Measurements from ENCODE around the gene CPHXL. TPM values are rescaled to one million over a fixed set of nuclear protein-coding genes. Genes with fewer than 3 reads are reported as not detected.

Gene CPHXL
- total RNA-seq, 1 donor from 2014 or later = not detected

DNA sequence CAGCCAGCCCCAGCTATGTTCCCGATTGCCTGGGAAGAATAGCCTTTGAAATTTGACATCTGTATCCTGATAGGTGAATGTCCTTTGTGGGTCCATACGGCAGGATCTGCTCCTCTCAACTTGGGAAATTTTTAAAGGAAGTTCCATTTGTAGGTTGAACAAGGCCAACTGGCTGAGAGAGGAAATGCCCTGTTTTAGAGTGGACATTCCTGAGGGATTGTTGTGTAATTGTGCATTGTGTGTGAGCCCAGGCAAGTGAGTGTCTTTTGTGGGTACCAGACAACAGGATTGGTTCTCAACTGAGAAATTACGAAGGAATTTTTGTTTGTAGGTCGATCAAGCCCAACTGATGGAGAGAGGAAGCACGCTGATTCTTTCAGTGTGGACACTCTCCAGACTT lies 46.9 kb downstream of the CPHXL start:
- no peak overlapping the region for H3K27ac Mint-ChIP-seq
- intact Hi-C loops (cut with micrococcal nuclease) = no loop called here
- H3K36me3 Mint-ChIP-seq (ENCODE audit: low read depth) = no peaks in the 10 kb centered on the region
- no peak for DNase-seq
- no peaks in the 10 kb centered on the region for H3K27me3 Mint-ChIP-seq
- no peaks in the 10 kb centered on the region for H3K4me1 Mint-ChIP-seq
- no peak overlapping the region for H3K4me3 Mint-ChIP-seq
- H3K9me3 Mint-ChIP-seq = peaks cover 4% of the 10 kb centered on the region

DNA sequence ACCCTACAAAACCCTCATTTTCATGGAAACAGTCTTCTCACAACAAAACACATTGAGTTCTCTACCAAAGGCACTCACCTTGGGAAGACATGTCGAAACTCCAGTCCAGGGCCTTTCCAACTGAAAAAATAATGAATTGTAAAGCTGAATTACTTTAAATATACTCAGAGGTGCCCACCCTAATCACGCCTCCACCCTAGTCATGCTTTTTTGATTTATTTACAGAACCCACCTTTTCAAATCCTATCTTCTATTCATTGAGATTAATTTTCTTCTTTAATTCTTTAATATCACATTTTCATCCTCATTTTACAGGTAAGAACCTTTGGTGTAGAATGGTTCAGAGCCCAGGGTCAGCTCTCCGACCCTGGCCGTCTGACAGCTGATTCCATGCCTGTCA lies 49.4 kb downstream of the CPHXL start, which contains the start of gene CPHXL2:
Gene CPHXL2 (minus strand): TSS at position 101 of the 400 bp plus-strand sequence. CDS start 10 bp downstream, at position 91.
- DNase-seq = no peak
- Mint-ChIP-seq H3K4me1 (no peaks in the 10 kb centered on the region), H3K4me3 (no peak within 1 kb of the TSS), H3K27me3 (no peaks in the 10 kb centered on the region), H3K36me3 (ENCODE audit: low read depth) (no peaks in the 10 kb centered on the region), H3K27ac (no peak within 1 kb of the TSS), H3K9me3 (no peaks in the 10 kb centered on the region)
- intact Hi-C loops (cut with micrococcal nuclease) = no loop called here

DNA sequence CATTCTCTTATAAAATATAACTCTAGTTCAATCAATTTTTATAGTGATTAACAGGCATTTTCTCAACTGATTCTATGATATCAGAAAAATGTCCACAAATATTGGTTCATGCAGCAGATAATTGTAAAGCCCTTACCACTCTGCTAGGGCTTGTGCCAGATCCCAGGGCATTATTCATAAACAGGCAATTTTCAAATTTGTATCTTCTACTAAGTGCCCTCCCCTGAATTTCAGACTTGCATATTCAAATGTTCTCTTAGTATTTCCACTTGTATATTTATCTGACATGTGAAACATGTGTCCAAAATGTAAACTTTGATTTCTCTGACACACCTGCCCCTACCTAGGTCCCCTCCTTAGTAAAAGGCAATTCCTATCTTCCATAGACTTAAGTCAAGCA lies 58.8 kb downstream of the CPHXL start:
- no peaks in the 10 kb centered on the region for H3K27me3 Mint-ChIP-seq
- H3K9me3 Mint-ChIP-seq = no peaks in the 10 kb centered on the region
- DNase-seq = no peak
- no peak overlapping the region for H3K27ac Mint-ChIP-seq
- H3K4me1 Mint-ChIP-seq = no peaks in the 10 kb centered on the region
- intact Hi-C loops (cut with micrococcal nuclease) = no loop called here
- no peak overlapping the region for H3K4me3 Mint-ChIP-seq
- H3K36me3 Mint-ChIP-seq (ENCODE audit: low read depth) = no peaks in the 10 kb centered on the region

Other genes starting within 250 kb of the CPHXL start
- gene CHST6, start 231.0 kb downstream of the CPHXL start, total RNA-seq = not detected in 2 replicates
- 0.09 TPM in 1 of 2 replicates, not detected in the other for gene CHST5, start 190.4 kb downstream of the CPHXL start, total RNA-seq
- gene TMEM231, start 170.2 kb downstream of the CPHXL start, total RNA-seq = 4.0 and 4.4 TPM in 2 replicates
- 69.9 and 70.4 TPM in 2 replicates for gene GABARAPL2, start 160.1 kb downstream of the CPHXL start, total RNA-seq
- gene ADAT1, start 103.2 kb downstream of the CPHXL start, total RNA-seq = 58.6 and 64.4 TPM in 2 replicates
- 285 and 296 TPM in 2 replicates for gene KARS1, start 78.8 kb downstream of the CPHXL start, total RNA-seq
- 86.8 and 89.1 TPM in 2 replicates for gene TERF2IP, start 78.7 kb downstream of the CPHXL start, total RNA-seq
- gene CPHXL2, start 49.5 kb downstream of the CPHXL start, total RNA-seq = not detected in 2 replicates
- not detected in 2 replicates for gene DUXB, start 25.0 kb downstream of the CPHXL start, total RNA-seq

Data from activated CD4-positive, alpha-beta T cell treated with anti-CD3 and anti-CD28 coated beads, Interleukin-2, amount 10 ng/mL, durations not matched to agents 24 days and 14 days (primary cell).